ENCODE results near the gene HSPG2.

The HSPG2 gene

GRCh38 chr1:21811875-21812305, 125.2 kb downstream of the HSPG2 start, which contains the start of gene LDLRAD2:
TSS of gene LDLRAD2 (plus strand) at chr1:21812265. CDS start at chr1:21812452, 187 bp downstream.
- H3K27ac ChIP-seq, result no peak within 1 kb of the TSS
- H3K36me3 ChIP-seq (replicated peaks), result no peaks in the 10 kb centered on the region
- DNase-seq, result no peak
- no peak within 1 kb of the TSS for H3K4me3 ChIP-seq (ENCODE audit: low read depth, low read length)
- H3K27me3 ChIP-seq (replicated peaks), result no peaks in the 10 kb centered on the region
- TF ChIP-seq CTCF (IDR thresholded peaks at IDR 0.05; ENCODE audit: low read depth, low read length, missing control alignments), result no peak
- in situ Hi-C loops (cut with HindIII; ENCODE audit: low pct_ligation_motif_present, low sequenced_read_pairs), result no loop called here

GRCh38 chr1:21804536-21804935, 132.6 kb downstream of the HSPG2 start:
- H3K27me3 ChIP-seq (replicated peaks), result no peaks in the 10 kb centered on the region
- H3K4me3 ChIP-seq (ENCODE audit: low read depth, low read length), result no peak overlapping the region
- no peak overlapping the region for H3K27ac ChIP-seq
- in situ Hi-C loops (cut with HindIII; ENCODE audit: low pct_ligation_motif_present, low sequenced_read_pairs), result no loop called here
- no peak for TF ChIP-seq CTCF (IDR thresholded peaks at IDR 0.05; ENCODE audit: low read depth, low read length, missing control alignments)
- no peaks in the 10 kb centered on the region for H3K36me3 ChIP-seq (replicated peaks)
- DNase-seq, result no peak

GRCh38 chr1:21801100-21801499, 136.0 kb downstream of the HSPG2 start:
- DNase-seq, result peak; percentile 21
- Histone ChIP-seq H3K4me3 (ENCODE audit: low read depth, low read length) (no peak overlapping the region), H3K36me3 (replicated peaks) (no peaks in the 10 kb centered on the region), H3K27ac (no peak overlapping the region), H3K27me3 (replicated peaks) (no peaks in the 10 kb centered on the region)
- in situ Hi-C loops (cut with HindIII; ENCODE audit: low pct_ligation_motif_present, low sequenced_read_pairs), result no loop called here
- TF ChIP-seq CTCF (IDR thresholded peaks at IDR 0.05; ENCODE audit: low read depth, low read length, missing control alignments), result no peak

- TF ChIP-seq CTCF (IDR thresholded peaks at IDR 0.05; ENCODE audit: low read depth, low read length, missing control alignments), result no peak
- no peak for DNase-seq
- Histone ChIP-seq H3K36me3 (replicated peaks) (no peaks in the 10 kb centered on the region), H3K27me3 (replicated peaks) (no peaks in the 10 kb centered on the region), H3K27ac (no peak overlapping the region), H3K4me3 (ENCODE audit: low read depth, low read length) (no peak overlapping the region)
- in situ Hi-C loops (cut with HindIII; ENCODE audit: low pct_ligation_motif_present, low sequenced_read_pairs), result no loop called here
These were observed 137.4 kb downstream of the HSPG2 start for GRCh38 chr1:21799730-21800129.

- no peaks in the 10 kb centered on the region for H3K36me3 ChIP-seq (replicated peaks)
- in situ Hi-C loops (cut with HindIII; ENCODE audit: low pct_ligation_motif_present, low sequenced_read_pairs), result no loop called here
- H3K27ac ChIP-seq, result no peak overlapping the region
- no peak overlapping the region for H3K4me3 ChIP-seq (ENCODE audit: low read depth, low read length)
- DNase-seq, result no peak
- no peaks in the 10 kb centered on the region for H3K27me3 ChIP-seq (replicated peaks)
- no peak for TF ChIP-seq CTCF (IDR thresholded peaks at IDR 0.05; ENCODE audit: low read depth, low read length, missing control alignments)
These were observed 142.0 kb downstream of the HSPG2 start for GRCh38 chr1:21795075-21795474.

- DNase-seq, result no peak
- Histone ChIP-seq H3K4me3 (ENCODE audit: low read depth, low read length) (no peak overlapping the region), H3K27ac (no peak overlapping the region), H3K27me3 (replicated peaks) (no peaks in the 10 kb centered on the region), H3K36me3 (replicated peaks) (no peaks in the 10 kb centered on the region)
- in situ Hi-C loops (cut with HindIII; ENCODE audit: low pct_ligation_motif_present, low sequenced_read_pairs), result no loop called here
- TF ChIP-seq CTCF (IDR thresholded peaks at IDR 0.05; ENCODE audit: low read depth, low read length, missing control alignments), result no peak
These were observed 142.5 kb downstream of the HSPG2 start for GRCh38 chr1:21794656-21795055.
